Fibroblast of villous mesenchyme (primary cell): ENCODE results near the gene OR4K5. TPM values are rescaled to one million over a fixed set of nuclear protein-coding genes. Genes with fewer than 3 reads are reported as not detected.
"Not testable (repeated sequence)": the region's sequence is repeated elsewhere in the genome, so short reads cannot be mapped to it uniquely, and the experiment has no call there.

ENCODE experiments used
- DNase-seq: peaks from one replicate; pipeline ENCODE4 v3.0.0-alpha.2; 2010; ENCODE audit warnings: low read depth
- H3K4me3 ChIP-seq: 2 replicates; pipeline ENCODE4 v1.5.1; 2011; ENCODE audit warnings: low read depth, mild to moderate bottlenecking, low read length
- total RNA-seq: library from RNA; depleted of rRNA; stranded (reverse); fragments of >200 nt; gene quantifications from 2 replicates; pipeline ENCODE4 v1.2.3, GENCODE V29; 2012
- TF ChIP-seq, protein P1 (sequence below): IDR thresholded peaks from 2 replicates; pipeline ENCODE4 v1.5.1; 2012; ENCODE audit warnings: low read depth, mild to moderate bottlenecking, low read length; ENCODE audit not compliant: insufficient read depth

Gene OR4K5
- total RNA-seq, 1 donor, result not detected

- TF ChIP-seq, protein P1, sequence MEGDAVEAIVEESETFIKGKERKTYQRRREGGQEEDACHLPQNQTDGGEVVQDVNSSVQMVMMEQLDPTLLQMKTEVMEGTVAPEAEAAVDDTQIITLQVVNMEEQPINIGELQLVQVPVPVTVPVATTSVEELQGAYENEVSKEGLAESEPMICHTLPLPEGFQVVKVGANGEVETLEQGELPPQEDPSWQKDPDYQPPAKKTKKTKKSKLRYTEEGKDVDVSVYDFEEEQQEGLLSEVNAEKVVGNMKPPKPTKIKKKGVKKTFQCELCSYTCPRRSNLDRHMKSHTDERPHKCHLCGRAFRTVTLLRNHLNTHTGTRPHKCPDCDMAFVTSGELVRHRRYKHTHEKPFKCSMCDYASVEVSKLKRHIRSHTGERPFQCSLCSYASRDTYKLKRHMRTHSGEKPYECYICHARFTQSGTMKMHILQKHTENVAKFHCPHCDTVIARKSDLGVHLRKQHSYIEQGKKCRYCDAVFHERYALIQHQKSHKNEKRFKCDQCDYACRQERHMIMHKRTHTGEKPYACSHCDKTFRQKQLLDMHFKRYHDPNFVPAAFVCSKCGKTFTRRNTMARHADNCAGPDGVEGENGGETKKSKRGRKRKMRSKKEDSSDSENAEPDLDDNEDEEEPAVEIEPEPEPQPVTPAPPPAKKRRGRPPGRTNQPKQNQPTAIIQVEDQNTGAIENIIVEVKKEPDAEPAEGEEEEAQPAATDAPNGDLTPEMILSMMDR, result no peak
- no peak within 1 kb of the TSS for H3K4me3 ChIP-seq
- DNase-seq, result no peak
These were observed 10.2 kb downstream of the OR4K5 start, which contains the start of gene OR4K1 for GRCh38 chr14:19930617-19931016. TSS of gene OR4K1 (plus strand) at chr14:19930917. CDS start at chr14:19935667, 4,750 bp downstream.

DNA sequence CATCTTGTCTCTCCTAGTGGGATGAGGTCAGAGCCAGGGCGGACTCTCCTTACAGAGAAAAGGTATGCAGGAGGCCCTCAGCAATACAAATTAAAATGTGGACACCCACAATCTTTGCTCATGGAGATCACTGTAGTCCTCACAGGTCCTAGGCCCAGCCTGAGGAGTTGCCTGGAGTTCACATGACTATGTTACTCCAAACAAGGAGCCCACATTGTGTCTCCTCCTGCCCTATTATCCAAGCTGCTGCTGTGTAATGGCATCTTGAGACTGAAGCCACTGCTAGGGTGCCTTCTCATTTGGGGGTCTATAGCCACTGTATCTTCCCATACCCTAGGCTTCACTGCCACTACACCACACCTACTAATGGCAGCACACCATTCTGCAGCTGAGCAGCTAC is 21.3 kb downstream of the OR4K5 start:
- no peak overlapping the region for H3K4me3 ChIP-seq
- DNase-seq, result no peak
- TF ChIP-seq, protein P1, result no peak

DNA sequence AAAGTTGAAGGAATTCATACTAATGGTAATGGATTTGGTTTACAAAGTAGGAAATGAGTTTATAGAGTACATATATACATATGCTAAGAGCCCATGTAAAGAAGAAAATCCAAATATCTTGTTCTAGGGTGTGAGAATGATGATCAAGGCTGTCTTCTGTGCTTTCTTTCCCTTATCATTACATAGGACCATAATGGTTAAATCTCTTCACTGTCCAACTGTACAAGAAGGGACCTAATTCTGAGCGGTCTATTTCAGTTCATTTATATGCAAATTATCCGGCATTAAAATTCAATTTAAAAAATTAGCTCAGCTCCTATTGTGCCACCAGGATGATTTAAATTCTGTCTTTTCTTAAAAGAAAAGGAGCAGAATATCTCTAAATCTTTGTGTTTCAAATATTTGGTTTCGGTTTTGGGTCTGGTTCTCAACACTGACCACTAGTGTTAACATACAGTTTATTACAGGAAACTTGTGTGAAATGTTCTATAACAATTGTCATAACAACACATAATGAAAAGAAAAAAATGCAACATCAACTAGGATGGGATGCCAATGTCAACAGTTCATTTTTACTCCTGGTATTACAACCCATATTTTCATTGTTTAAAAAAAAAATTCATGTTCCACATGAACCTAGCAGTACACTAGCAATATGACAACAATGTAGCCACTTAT is 27.1 kb downstream of the OR4K5 start:
- H3K4me3 ChIP-seq, result no peak overlapping the region
- no peak for DNase-seq
- TF ChIP-seq, protein P1, result no peak

DNA sequence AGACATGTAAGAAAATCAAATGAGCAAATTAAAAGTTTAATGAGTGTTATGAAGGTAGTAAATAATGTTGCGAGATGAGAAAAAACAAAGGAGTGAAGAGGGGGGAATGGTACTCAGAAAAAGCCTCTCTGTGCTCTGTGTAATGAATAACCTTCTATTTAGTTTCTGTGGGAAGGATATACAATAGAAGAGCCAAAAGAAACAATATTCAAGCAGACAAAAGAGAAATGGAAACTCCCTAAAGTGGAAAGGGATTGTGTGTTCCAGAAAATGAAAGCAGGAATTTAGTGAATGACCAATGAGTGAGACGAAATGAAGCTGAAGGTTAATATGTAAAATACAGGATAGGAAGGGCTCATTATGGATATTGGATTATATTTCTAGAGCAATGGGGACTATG is 28.8 kb downstream of the OR4K5 start:
- TF ChIP-seq, protein P1, result no peak
- H3K4me3 ChIP-seq, result no peak overlapping the region
- no peak for DNase-seq

DNA sequence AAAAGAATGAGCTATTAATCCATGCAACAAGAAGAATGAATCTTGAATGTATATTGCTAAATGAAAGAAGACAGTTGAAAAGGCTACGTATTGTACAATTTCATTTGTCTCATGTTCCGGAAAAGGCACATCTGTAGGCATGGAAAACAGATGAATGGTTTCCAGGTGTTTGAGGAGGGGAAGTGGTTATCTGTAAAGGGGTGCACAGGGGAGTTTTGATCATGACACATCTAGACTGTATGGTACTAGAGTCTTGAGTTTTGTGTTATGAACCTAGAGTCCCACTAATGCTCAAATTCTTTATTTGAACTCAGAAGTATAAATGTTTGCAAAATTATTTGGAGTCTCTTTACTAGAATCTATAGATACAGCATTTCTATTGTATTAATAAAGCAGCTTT is 49.3 kb downstream of the OR4K5 start:
- not testable (repeated sequence) for DNase-seq, H3K4me3 ChIP-seq

Other genes starting within 250 kb of the OR4K5 start
- gene OR11H2, start 206.7 kb upstream of the OR4K5 start, total RNA-seq, result not detected in 2 replicates
- not detected in 2 replicates for gene OR4Q3, start 177.0 kb upstream of the OR4K5 start, total RNA-seq
- not detected in 2 replicates for gene OR4M1, start 147.1 kb upstream of the OR4K5 start, total RNA-seq
- gene OR4N2, start 116.8 kb upstream of the OR4K5 start, total RNA-seq, result not detected in 2 replicates
- gene OR4K2, start 45.5 kb upstream of the OR4K5 start, total RNA-seq, result not detected in 2 replicates
- gene OR4K1, start 10.3 kb downstream of the OR4K5 start, total RNA-seq, result not detected in 2 replicates
- gene OR4K15, start 55.0 kb downstream of the OR4K5 start, total RNA-seq, result not detected in 2 replicates
- gene OR4Q2, start 81.6 kb downstream of the OR4K5 start, total RNA-seq, result not detected in 2 replicates
- gene OR4K14, start 98.7 kb downstream of the OR4K5 start, total RNA-seq, result not detected in 2 replicates
- not detected in 2 replicates for gene OR4K13, start 115.4 kb downstream of the OR4K5 start, total RNA-seq
- gene OR4L1, start 139.4 kb downstream of the OR4K5 start, total RNA-seq, result not detected in 2 replicates
- gene OR4K17, start 190.1 kb downstream of the OR4K5 start, total RNA-seq, result not detected in 2 replicates
- gene OR4N5, start 218.2 kb downstream of the OR4K5 start, total RNA-seq, result not detected in 2 replicates